GM23248 (cell line): Measurements from ENCODE around the gene KIF6.

Source experiments
- EZH2 ChIP-seq: fragments of 200-600 bp; sonication (generic); IDR thresholded peaks from 2 replicates; pipeline ENCODE4 v1.6.1; 2018; ENCODE audit warnings: antibody characterized with exemption, mild to moderate bottlenecking; ENCODE audit not compliant: insufficient read depth, poor library complexity, severe bottlenecking
- EZH2phosphoT487 ChIP-seq: fragments of 200-600 bp; sonication (generic); IDR thresholded peaks from 2 replicates; pipeline ENCODE4 v1.6.1; 2018; ENCODE audit warnings: antibody characterized with exemption, moderate library complexity, mild to moderate bottlenecking, low read depth; ENCODE audit not compliant: insufficient read depth

DNA sequence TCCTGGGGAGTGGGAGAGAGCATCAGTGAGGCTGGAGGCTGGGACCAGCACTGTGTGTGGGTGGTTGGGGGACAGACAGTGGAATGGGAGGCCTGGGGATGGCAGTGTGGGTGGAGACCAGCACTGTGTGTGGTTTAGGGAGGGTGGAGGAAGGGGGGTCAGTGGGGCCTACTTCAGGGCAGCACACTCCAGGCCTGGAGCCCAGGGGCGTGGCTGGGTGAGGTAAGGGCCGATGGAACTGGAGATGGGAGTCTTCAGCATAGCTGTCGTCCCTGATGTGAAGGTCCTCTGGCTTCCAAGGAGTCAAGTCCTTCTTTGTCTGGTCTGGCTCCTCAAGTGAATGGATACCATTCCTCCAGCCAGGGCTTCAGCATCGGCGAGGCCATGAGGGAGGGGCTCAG lies 429.6 kb downstream of the KIF6 start:
- no peak for TF ChIP-seq EZH2phosphoT487
- no peak for TF ChIP-seq EZH2
